Prostate gland (tissue), 2 donors: ENCODE results near the gene SHROOM3. TPM values are rescaled to one million over a fixed set of nuclear protein-coding genes. Genes with fewer than 3 reads are reported as not detected.

Experiments
- DNase-seq: peaks from one replicate; pipeline ENCODE4 v3.0.0-alpha.2; 2019; ENCODE audit warnings: low spot score
- H3K27ac ChIP-seq, 2 donors: fragments of 200-600 bp; sonication (generic); 2 replicates each; pipeline ENCODE4 v1.5.1; 2017 to 2019
- H3K27me3 ChIP-seq: fragments of 200-600 bp; sonication (generic); replicated peaks from 2 replicates; pipeline ENCODE4 v1.5.1; 2019; ENCODE audit not compliant: insufficient read depth
- H3K36me3 ChIP-seq, 2 donors: fragments of 200-600 bp; sonication (generic); 1 replicate in 1 of 2; 2 replicates in 1 of 2; pipeline versions ENCODE4 v1.5.1 to v1.8.1; 2017 to 2019
- H3K4me1 ChIP-seq: fragments of 200-600 bp; sonication (generic); replicated peaks from 2 replicates; pipeline ENCODE4 v1.5.1; 2019
- H3K4me3 ChIP-seq, 2 donors: fragments of 200-600 bp; sonication (generic); 2 replicates each; pipeline ENCODE4 v1.5.1; 2017 to 2019
- H3K9me3 ChIP-seq: fragments of 200-600 bp; sonication (generic); 2 replicates; pipeline ENCODE4 v1.5.1; 2017
- POLR2A ChIP-seq: fragments of 450-650 bp; IDR thresholded peaks from one replicate; pipeline ENCODE4 v1.6.1; 2016; ENCODE audit warnings: antibody characterized with exemption, mild to moderate bottlenecking
- POLR2AphosphoS5 ChIP-seq: sonication (generic); formaldehyde crosslinking; IDR thresholded peaks from one replicate; pipeline ENCODE4 v1.6.1; 2017; ENCODE audit warnings: antibody characterized with exemption
- WGBS: methylation state at CpG from one replicate; pipeline ENCODE4 v1.1.5; 2018; 5-methylcytosine and 5-hydroxymethylcytosine counted together
- intact Hi-C: fragments of 100-400 bp; cut with DNase I; formaldehyde crosslinking; loops from one replicate; pipeline ENCODE4 v1.14.2; 2022
- total RNA-seq, 2 donors: library from RNA; depleted of rRNA; stranded (reverse); fragments of >200 nt; gene quantifications; one replicate each; pipeline ENCODE4 v1.1.0, GENCODE V29; 2016
- TF ChIP-seq, protein P1 (sequence below), 4 experiments: fragments of 200-600 bp in 2 of 4; fragments of 450-650 bp in 2 of 4; sonication (generic) in 2 of 4; IDR thresholded peaks; 1 replicate in 3 of 4; 2 replicates in 1 of 4; pipeline ENCODE4 v1.5.1; 2016 to 2019; ENCODE audit warnings: antibody characterized with exemption in 4 of 4, mild to moderate bottlenecking in 2 of 4, moderate library complexity in 2 of 4

SHROOM3 gene
- total RNA-seq, 2 donors from 2014 or later = 107 to 137 TPM

DNA sequence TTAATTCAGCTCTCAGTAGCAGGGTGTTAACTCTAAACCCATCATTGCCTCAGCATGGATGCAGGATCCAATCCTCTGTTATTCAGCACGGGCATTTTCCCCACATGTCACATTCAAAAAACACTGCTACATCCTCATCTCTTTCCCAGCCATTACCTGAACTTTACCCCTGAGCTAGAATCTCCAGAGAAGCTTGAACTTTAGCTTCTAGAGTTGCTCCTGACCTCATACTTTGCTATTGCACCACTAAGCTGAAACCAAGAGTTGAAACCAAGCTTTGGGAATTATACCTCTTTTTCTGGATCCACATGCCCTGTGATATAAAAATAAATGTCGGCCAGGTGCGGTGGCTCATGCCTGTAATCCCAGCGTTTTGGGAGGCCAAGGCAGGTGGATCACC is 90.7 kb downstream of the SHROOM3 start:
- intact Hi-C loops = no loop called here
- WGBS = 93% methylated on average over 4 of the region's 4 CpGs
- no peak for DNase-seq
- TF ChIP-seq, protein P1, sequence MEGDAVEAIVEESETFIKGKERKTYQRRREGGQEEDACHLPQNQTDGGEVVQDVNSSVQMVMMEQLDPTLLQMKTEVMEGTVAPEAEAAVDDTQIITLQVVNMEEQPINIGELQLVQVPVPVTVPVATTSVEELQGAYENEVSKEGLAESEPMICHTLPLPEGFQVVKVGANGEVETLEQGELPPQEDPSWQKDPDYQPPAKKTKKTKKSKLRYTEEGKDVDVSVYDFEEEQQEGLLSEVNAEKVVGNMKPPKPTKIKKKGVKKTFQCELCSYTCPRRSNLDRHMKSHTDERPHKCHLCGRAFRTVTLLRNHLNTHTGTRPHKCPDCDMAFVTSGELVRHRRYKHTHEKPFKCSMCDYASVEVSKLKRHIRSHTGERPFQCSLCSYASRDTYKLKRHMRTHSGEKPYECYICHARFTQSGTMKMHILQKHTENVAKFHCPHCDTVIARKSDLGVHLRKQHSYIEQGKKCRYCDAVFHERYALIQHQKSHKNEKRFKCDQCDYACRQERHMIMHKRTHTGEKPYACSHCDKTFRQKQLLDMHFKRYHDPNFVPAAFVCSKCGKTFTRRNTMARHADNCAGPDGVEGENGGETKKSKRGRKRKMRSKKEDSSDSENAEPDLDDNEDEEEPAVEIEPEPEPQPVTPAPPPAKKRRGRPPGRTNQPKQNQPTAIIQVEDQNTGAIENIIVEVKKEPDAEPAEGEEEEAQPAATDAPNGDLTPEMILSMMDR (IDR thresholded peaks at IDR 0.05) = no peak
- no peak for TF ChIP-seq POLR2A
- TF ChIP-seq POLR2AphosphoS5 = no peak
- Histone ChIP-seq H3K4me1 (no peaks in the 10 kb centered on the region), H3K27ac (peak overlapping the region in 1 of 2 donors; percentile 69), H3K27me3 (no peaks in the 10 kb centered on the region), H3K9me3 (no peaks in the 10 kb centered on the region), H3K4me3 (no peak overlapping the region), H3K36me3 (no peaks in the 10 kb centered on the region)

DNA sequence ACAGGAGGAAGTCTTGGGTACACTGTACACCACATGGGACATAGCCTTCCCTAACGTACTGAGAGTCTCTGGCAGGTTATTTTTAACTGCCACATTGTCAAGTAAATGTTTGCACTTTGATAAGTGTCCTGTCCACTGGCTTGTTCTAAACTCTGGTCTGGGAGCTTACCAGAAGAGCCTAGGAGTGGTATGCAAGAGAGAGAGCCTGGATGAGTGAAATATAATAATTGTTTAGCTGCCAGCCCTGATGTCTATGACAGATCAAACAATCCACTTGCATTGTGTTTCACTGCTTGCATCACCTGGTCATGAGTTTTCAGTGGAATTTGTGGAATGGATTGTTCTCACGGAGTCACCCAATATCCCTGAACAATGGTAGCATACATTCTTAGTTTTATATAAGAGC is 91.6 kb downstream of the SHROOM3 start:
- Histone ChIP-seq H3K9me3 (no peaks in the 10 kb centered on the region), H3K36me3 (no peaks in the 10 kb centered on the region), H3K27me3 (no peaks in the 10 kb centered on the region), H3K4me3 (no peak overlapping the region), H3K4me1 (no peaks in the 10 kb centered on the region), H3K27ac (peak overlapping the region; percentile 5 to 69)
- peak; percentile 74 for DNase-seq
- WGBS = 15% methylated on average over 2 of the region's 2 CpGs
- TF ChIP-seq, protein P1 (IDR thresholded peaks at IDR 0.05) = no peak
- TF ChIP-seq POLR2AphosphoS5 (peak; percentile 90), POLR2A (no peak)
- intact Hi-C loops = no loop called here

DNA sequence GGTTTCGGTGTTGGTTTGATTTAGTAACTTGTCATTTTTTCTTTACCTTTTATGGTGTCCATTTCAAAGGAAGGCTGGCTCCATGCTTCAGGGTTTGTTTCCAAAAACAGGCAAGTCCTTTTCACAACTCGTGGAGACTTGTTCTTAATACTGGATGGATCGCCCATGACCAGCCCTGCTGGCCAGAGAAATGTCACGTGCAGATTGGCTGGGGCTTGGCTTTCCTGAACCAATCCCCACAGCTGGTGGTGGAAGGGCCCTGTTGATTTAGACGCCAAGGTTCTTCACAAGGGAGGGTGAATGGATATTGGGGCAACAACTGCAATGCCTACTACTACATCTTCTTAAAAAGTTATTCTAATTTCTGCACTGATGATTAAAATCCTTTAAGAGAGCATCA is 92.6 kb downstream of the SHROOM3 start:
- WGBS = 57% methylated on average over 5 of the region's 5 CpGs
- H3K27ac ChIP-seq = peak overlapping the region in 1 of 2 donors; percentile 69
- no peaks in the 10 kb centered on the region for H3K9me3 ChIP-seq
- intact Hi-C loops = no loop called here
- H3K27me3 ChIP-seq = no peaks in the 10 kb centered on the region
- no peak for DNase-seq
- no peaks in the 10 kb centered on the region for H3K4me1 ChIP-seq
- H3K36me3 ChIP-seq = no peaks in the 10 kb centered on the region
- no peak overlapping the region for H3K4me3 ChIP-seq
- TF ChIP-seq, protein P1 (IDR thresholded peaks at IDR 0.05) = no peak
- TF ChIP-seq POLR2AphosphoS5 (no peak), POLR2A (no peak)

DNA sequence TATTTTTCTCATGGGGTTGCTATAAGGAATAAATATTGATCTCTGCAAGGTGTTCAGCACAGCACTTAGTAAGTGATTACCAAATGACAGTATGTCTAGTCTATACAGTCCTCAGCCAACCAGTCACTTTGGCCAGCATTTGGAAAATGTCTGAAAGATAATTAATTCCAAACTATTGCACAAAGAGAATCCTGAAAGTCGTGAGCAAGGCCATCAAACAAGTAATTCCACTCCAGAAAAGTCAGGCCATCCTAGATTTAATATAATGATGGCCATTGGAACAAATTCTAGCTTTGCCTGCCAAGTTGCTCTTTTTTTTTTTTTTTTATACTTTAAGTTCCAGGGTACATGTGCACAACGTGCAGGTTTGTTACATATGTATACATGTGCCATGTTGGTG is 96.6 kb downstream of the SHROOM3 start:
- no peak for DNase-seq
- no peaks in the 10 kb centered on the region for H3K36me3 ChIP-seq
- H3K9me3 ChIP-seq = no peaks in the 10 kb centered on the region
- H3K4me3 ChIP-seq = no peak overlapping the region
- no peaks in the 10 kb centered on the region for H3K4me1 ChIP-seq
- H3K27me3 ChIP-seq = no peaks in the 10 kb centered on the region
- 19% methylated on average over 2 of the region's 2 CpGs for WGBS
- peak overlapping the region in 1 of 2 donors; percentile 28 for H3K27ac ChIP-seq
- intact Hi-C loops = no loop called here
- TF ChIP-seq POLR2AphosphoS5 = peak; percentile 54
- TF ChIP-seq, protein P1 (IDR thresholded peaks at IDR 0.05) = no peak

DNA sequence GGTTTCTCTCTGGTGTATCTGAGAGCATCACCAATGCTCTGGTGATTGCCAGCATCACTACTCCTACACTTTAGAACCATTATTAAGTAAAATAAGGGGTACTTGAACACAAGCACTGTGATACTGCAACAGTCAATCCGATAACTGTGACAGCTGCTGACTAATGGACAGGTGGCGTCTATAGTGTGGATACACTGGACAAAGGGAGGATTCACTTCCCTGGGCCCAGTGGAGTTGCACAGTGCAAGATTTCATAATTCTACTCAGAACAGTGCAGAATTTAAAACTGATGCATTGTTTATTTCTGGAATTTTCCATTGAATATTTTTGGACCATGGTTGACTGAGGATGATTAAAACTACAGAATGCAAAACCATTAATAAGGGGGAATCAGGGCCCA is 97.8 kb downstream of the SHROOM3 start:
- 71% methylated on average over 2 of the region's 2 CpGs for WGBS
- H3K36me3 ChIP-seq = no peaks in the 10 kb centered on the region

More for the DNA sequence above, 97.8 kb downstream of the SHROOM3 start:
- no peaks in the 10 kb centered on the region for H3K9me3 ChIP-seq
- no peaks in the 10 kb centered on the region for H3K27me3 ChIP-seq
- intact Hi-C loops = no loop called here
- TF ChIP-seq POLR2AphosphoS5 (no peak), POLR2A (no peak)
- TF ChIP-seq, protein P1 (IDR thresholded peaks at IDR 0.05) = no peak
- H3K27ac ChIP-seq = no peak overlapping the region
- DNase-seq = no peak
- H3K4me1 ChIP-seq = no peaks in the 10 kb centered on the region
- H3K4me3 ChIP-seq = no peak overlapping the region
